A673 (cell line): ENCODE data around the gene ABCC5. TPM values are rescaled to one million over a fixed set of nuclear protein-coding genes. Genes with fewer than 3 reads are reported as not detected.

ENCODE experiments used
- BruUV-seq: library from RNA; stranded (reverse); fragments of 400-500 nt; replicated peaks from 2 replicates; lab custom pipeline; 2021; lab: Mats Ljungman, UMichigan
- CTCF ChIA-PET: fragments of 300-600 bp; sonication (Branson Sonifier 250); formaldehyde crosslinking; loops from one replicate; lab custom pipeline; 2022; ENCODE audit warnings: antibody characterized with exemption; lab: Charles Lee
- POLR2A ChIA-PET: fragments of 300-600 bp; sonication (Branson Sonifier 250); formaldehyde crosslinking; loops from one replicate; lab custom pipeline; 2022; ENCODE audit warnings: antibody characterized with exemption; ENCODE audit not compliant: low non-redundant PET; lab: Charles Lee
- DNase-seq: peaks from one replicate; pipeline ENCODE4 v3.0.0-alpha.2; 2015; ENCODE audit warnings: low spot score
- H3K27ac ChIP-seq: fragments of 200-600 bp; sonication (generic); 2 replicates; pipeline ENCODE4 v1.5.1; 2016; ENCODE audit warnings: mixed run types, low read depth, mild to moderate bottlenecking, mixed read lengths, antibody characterized with exemption, low read length; ENCODE audit not compliant: poor library complexity, severe bottlenecking
- H3K27me3 ChIP-seq: fragments of 200-600 bp; sonication (generic); replicated peaks from 2 replicates; pipeline ENCODE4 v1.6.1; 2017; ENCODE audit warnings: mixed run types, low read depth, mild to moderate bottlenecking, mixed read lengths, antibody characterized with exemption, low read length; ENCODE audit not compliant: insufficient read depth, poor library complexity
- H3K36me3 ChIP-seq: fragments of 200-600 bp; sonication (generic); 2 replicates; pipeline ENCODE4 v1.6.1; 2016; ENCODE audit warnings: mixed run types, mild to moderate bottlenecking, mixed read lengths, antibody characterized with exemption, low read length; ENCODE audit not compliant: insufficient read depth, poor library complexity, severe bottlenecking
- H3K4me1 ChIP-seq: fragments of 200-600 bp; sonication (generic); 2 replicates; pipeline ENCODE4 v1.6.1; 2017; ENCODE audit warnings: mixed run types, mild to moderate bottlenecking, mixed read lengths, antibody characterized with exemption, low read length; ENCODE audit not compliant: insufficient read depth, poor library complexity, severe bottlenecking
- H3K4me3 ChIP-seq: fragments of 200-600 bp; sonication (generic); 2 replicates; pipeline ENCODE4 v1.5.1; 2016; ENCODE audit warnings: low read depth, mixed run types, mild to moderate bottlenecking, mixed read lengths, low read length; ENCODE audit not compliant: poor library complexity, severe bottlenecking
- H3K9me3 ChIP-seq: fragments of 200-600 bp; sonication (generic); 2 replicates; pipeline ENCODE4 v1.6.1; 2016; ENCODE audit warnings: mixed run types, low read depth, mild to moderate bottlenecking, mixed read lengths, antibody characterized with exemption, low read length; ENCODE audit not compliant: poor library complexity, severe bottlenecking
- CTCF ChIP-seq: fragments of 300-800, 200-600 bp; sonication (generic); conservative IDR thresholded peaks from 2 replicates; pipeline ENCODE4 v1.5.1; 2017; ENCODE audit warnings: low read depth, mild to moderate bottlenecking, antibody characterized with exemption, low read length, moderate library complexity, mixed read lengths
- EZH2 ChIP-seq: fragments of 200-600 bp; sonication (generic); IDR thresholded peaks from 2 replicates; pipeline ENCODE4 v1.6.1; 2017; ENCODE audit warnings: borderline replicate concordance, low read depth, mild to moderate bottlenecking, mixed read lengths, antibody characterized with exemption, low read length; ENCODE audit not compliant: poor library complexity, severe bottlenecking
- intact Hi-C: fragments of 100-400 bp; cut with micrococcal nuclease; formaldehyde crosslinking; loops from one replicate; pipeline ENCODE4 v1.10.0; 2022; ENCODE audit not compliant: unreplicated experiment
- total RNA-seq: library from RNA; stranded (reverse); gene quantifications from 2 replicates; pipeline ENCODE4 v1.2.3, GENCODE V29; 2021

Gene ABCC5
- total RNA-seq, 1 experiment from 2014 or later: 32.0 TPM

- no TSS peak for BruUV-seq
- TF ChIP-seq EZH2: no peak
- TF ChIP-seq CTCF: no peak
- H3K27ac ChIP-seq: no peak overlapping the region
- DNase-seq: no peak
- no peaks in the 10 kb centered on the region for H3K4me1 ChIP-seq
- no peaks in the 10 kb centered on the region for H3K36me3 ChIP-seq
- no peaks in the 10 kb centered on the region for H3K9me3 ChIP-seq
- POLR2A ChIA-PET: no interaction called here
- intact Hi-C loops: no loop called here
- H3K27me3 ChIP-seq: no peaks in the 10 kb centered on the region
- H3K4me3 ChIP-seq: no peak overlapping the region
- CTCF ChIA-PET: no interaction called here
These were observed 105.7 kb downstream of the ABCC5 start for GRCh38 chr3:183911763-183912506.

GRCh38 chr3:183911087-183911486 is 106.6 kb downstream of the ABCC5 start:
- Histone ChIP-seq H3K4me3 (no peak overlapping the region), H3K36me3 (no peaks in the 10 kb centered on the region), H3K27me3 (no peaks in the 10 kb centered on the region), H3K4me1 (no peaks in the 10 kb centered on the region), H3K27ac (no peak overlapping the region), H3K9me3 (no peaks in the 10 kb centered on the region)
- CTCF ChIA-PET: interaction anchor here (0.5 kb wide), 1 partner anchor 212 kb away, joined by 3 read pairs; no protein-coding TSS in a partner anchor
- DNase-seq: no peak
- TF ChIP-seq EZH2 (no peak), CTCF (no peak)
- no TSS peak for BruUV-seq
- POLR2A ChIA-PET: interaction anchor here (0.6 kb wide), 1 partner anchor 69 kb away, joined by 4 read pairs; no protein-coding TSS in a partner anchor
- intact Hi-C loops: no loop called here

GRCh38 chr3:183909030-183909600 is 108.6 kb downstream of the ABCC5 start:
- Histone ChIP-seq H3K4me3 (no peak overlapping the region), H3K4me1 (no peaks in the 10 kb centered on the region), H3K27me3 (no peaks in the 10 kb centered on the region), H3K27ac (no peak overlapping the region), H3K36me3 (no peaks in the 10 kb centered on the region), H3K9me3 (no peaks in the 10 kb centered on the region)
- ChIA-PET CTCF (no interaction called here), POLR2A (no interaction called here)
- no TSS peak for BruUV-seq
- intact Hi-C loops: no loop called here
- TF ChIP-seq CTCF (no peak), EZH2 (no peak)
- no peak for DNase-seq
